HL-60 (cell line): ENCODE results near the gene ZNRF2.

Source experiments
- DNase-seq, 2 experiments: peaks; one replicate each; pipeline ENCODE4 v3.0.0-alpha.2; 2010 to 2020; ENCODE audit warnings: low read depth in 1 of 2, low spot score in 1 of 2
- H3K27ac ChIP-seq: fragments of 250-450 bp; sonication (Bioruptor Pico); replicated peaks from 2 replicates; pipeline ENCODE4 v1.5.1; 2020; ENCODE audit warnings: mild to moderate bottlenecking, moderate library complexity
- H3K27me3 ChIP-seq: fragments of 250-450 bp; sonication (Bioruptor Pico); 2 replicates; pipeline ENCODE4 v1.5.1; 2021; ENCODE audit warnings: mild to moderate bottlenecking, moderate library complexity; ENCODE audit not compliant: insufficient read depth, poor library complexity, severe bottlenecking
- H3K4me3 ChIP-seq: replicated peaks from 2 replicates; pipeline ENCODE4 v1.5.1; 2011; ENCODE audit warnings: mild to moderate bottlenecking, control low read depth, low read length; ENCODE audit not compliant: insufficient read depth
- CTCF ChIP-seq: IDR thresholded peaks from one replicate; pipeline ENCODE4 v1.5.1; 2011; ENCODE audit warnings: low read length, control low read depth, inconsistent platforms; ENCODE audit not compliant: insufficient read depth
- GABPA ChIP-seq: IDR thresholded peaks from 2 replicates; pipeline ENCODE4 v1.6.1; 2012; ENCODE audit warnings: low read depth
- POLR2AphosphoS5 ChIP-seq: IDR thresholded peaks from 2 replicates; pipeline ENCODE4 v1.6.1; 2012; ENCODE audit warnings: low read depth
- REST ChIP-seq: IDR thresholded peaks from 2 replicates; pipeline ENCODE4 v1.6.1; 2012; ENCODE audit warnings: low read depth; ENCODE audit not compliant: insufficient replicate concordance
- SPI1 ChIP-seq: IDR thresholded peaks from 2 replicates; pipeline ENCODE4 v1.6.1; 2012; ENCODE audit warnings: low read depth, mild to moderate bottlenecking, borderline replicate concordance

ZNRF2 gene

GRCh38 chr7:30353932-30354607, 69.7 kb downstream of the ZNRF2 start:
- H3K27me3 ChIP-seq: no peaks in the 10 kb centered on the region
- TF ChIP-seq GABPA: no peak
- no peak for TF ChIP-seq REST
- no peak for TF ChIP-seq CTCF
- no peak for TF ChIP-seq POLR2AphosphoS5
- TF ChIP-seq SPI1: no peak
- DNase-seq: no peak
- H3K27ac ChIP-seq: no peak overlapping the region
- no peak overlapping the region for H3K4me3 ChIP-seq

- H3K27ac ChIP-seq: no peak overlapping the region
- no peaks in the 10 kb centered on the region for H3K27me3 ChIP-seq
- no peak for TF ChIP-seq POLR2AphosphoS5
- TF ChIP-seq CTCF: no peak
- no peak for TF ChIP-seq GABPA
- no peak for TF ChIP-seq SPI1
- no peak for TF ChIP-seq REST
- H3K4me3 ChIP-seq: no peak overlapping the region
- DNase-seq: no peak
Measured at GRCh38 chr7:30354791-30355190, 70.4 kb downstream of the ZNRF2 start.

- H3K27me3 ChIP-seq: no peaks in the 10 kb centered on the region
- DNase-seq: no peak
- no peak for TF ChIP-seq GABPA
- no peak for TF ChIP-seq SPI1
- TF ChIP-seq REST: no peak
- no peak for TF ChIP-seq POLR2AphosphoS5
- no peak overlapping the region for H3K4me3 ChIP-seq
- no peak overlapping the region for H3K27ac ChIP-seq
Measured at GRCh38 chr7:30359957-30360356, 75.6 kb downstream of the ZNRF2 start.
